GM19240 (cell line): ENCODE data around the gene ATF3.
"Not testable (repeated sequence)": the region's sequence is repeated elsewhere in the genome, so short reads cannot be mapped to it uniquely, and the experiment has no call there.

Experiments
- DNase-seq: peaks from one replicate; pipeline ENCODE4 v3.0.0; 2011; ENCODE audit warnings: low spot score; ENCODE audit not compliant: insufficient read length

The ATF3 gene

GRCh38 chr1:212649020-212649419 lies 40.5 kb downstream of the ATF3 start:
- no peak for DNase-seq

- DNase-seq, result no peak
Observed at GRCh38 chr1:212650228-212650627, 41.7 kb downstream of the ATF3 start.

- no peak for DNase-seq
Observed at GRCh38 chr1:212651521-212651920, 43.0 kb downstream of the ATF3 start.

GRCh38 chr1:212651977-212652376 lies 43.4 kb downstream of the ATF3 start:
- DNase-seq, result no peak

- no peak for DNase-seq
Observed at GRCh38 chr1:212652609-212653008, 44.0 kb downstream of the ATF3 start.

GRCh38 chr1:212655668-212656440 lies 47.3 kb downstream of the ATF3 start:
- DNase-seq, result no peak

GRCh38 chr1:212656730-212657129 lies 48.2 kb downstream of the ATF3 start:
- DNase-seq, result no peak

- DNase-seq, result not testable (repeated sequence)
Observed at GRCh38 chr1:212658250-212658649, 49.7 kb downstream of the ATF3 start.

- no peak for DNase-seq
Observed at GRCh38 chr1:212664409-212665199, 56.0 kb downstream of the ATF3 start.

GRCh38 chr1:212665241-212666115 lies 56.9 kb downstream of the ATF3 start:
- peak; percentile 65 for DNase-seq

GRCh38 chr1:212666116-212666775 lies 57.7 kb downstream of the ATF3 start:
- no peak for DNase-seq

GRCh38 chr1:212667223-212668139 lies 58.9 kb downstream of the ATF3 start:
- no peak for DNase-seq

GRCh38 chr1:212668477-212668876 lies 59.9 kb downstream of the ATF3 start:
- no peak for DNase-seq

- DNase-seq, result no peak
Observed at GRCh38 chr1:212669102-212669501, 60.5 kb downstream of the ATF3 start.

- no peak for DNase-seq
Observed at GRCh38 chr1:212669600-212669999, 61.0 kb downstream of the ATF3 start.

- no peak for DNase-seq
Observed at GRCh38 chr1:212670301-212670700, 61.7 kb downstream of the ATF3 start.
